Testis (tissue), 2 donors: ENCODE data around the gene LRMDA.

Source experiments
- POLR2A ChIP-seq: fragments of 450-650 bp; IDR thresholded peaks from one replicate; pipeline ENCODE4 v1.6.1; 2017; ENCODE audit warnings: antibody characterized with exemption, mild to moderate bottlenecking, moderate library complexity
- TF ChIP-seq, protein P1 (sequence below), 3 experiments: fragments of 450-650 bp in 2 of 3; fragments of 200-600 bp in 1 of 3; sonication (generic) in 1 of 3; IDR thresholded peaks; one replicate each; pipeline ENCODE4 v1.5.1; 2016 to 2019; ENCODE audit warnings: antibody characterized with exemption in 3 of 3, mild to moderate bottlenecking in 2 of 3, moderate library complexity in 1 of 3

DNA sequence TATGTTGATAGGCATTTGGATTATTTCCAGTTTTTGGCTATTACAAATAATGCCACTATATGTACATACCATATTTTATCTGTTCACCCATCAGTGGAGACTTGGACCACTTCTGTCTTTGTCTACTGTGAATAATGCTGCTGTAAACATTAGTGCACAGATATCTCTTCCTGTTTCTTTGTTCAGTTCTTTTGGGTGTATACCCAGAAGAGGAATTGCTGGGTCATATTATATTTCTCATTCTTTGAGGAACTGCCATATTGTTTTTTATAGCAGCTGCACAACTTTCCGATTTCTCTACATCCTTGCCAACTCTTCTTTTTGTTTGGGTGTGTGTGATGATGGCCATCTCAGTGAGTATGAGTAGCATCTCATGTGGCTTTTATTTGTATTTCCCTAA lies 218.0 kb downstream of the LRMDA start:
- no peak for TF ChIP-seq POLR2A
- TF ChIP-seq, protein P1, sequence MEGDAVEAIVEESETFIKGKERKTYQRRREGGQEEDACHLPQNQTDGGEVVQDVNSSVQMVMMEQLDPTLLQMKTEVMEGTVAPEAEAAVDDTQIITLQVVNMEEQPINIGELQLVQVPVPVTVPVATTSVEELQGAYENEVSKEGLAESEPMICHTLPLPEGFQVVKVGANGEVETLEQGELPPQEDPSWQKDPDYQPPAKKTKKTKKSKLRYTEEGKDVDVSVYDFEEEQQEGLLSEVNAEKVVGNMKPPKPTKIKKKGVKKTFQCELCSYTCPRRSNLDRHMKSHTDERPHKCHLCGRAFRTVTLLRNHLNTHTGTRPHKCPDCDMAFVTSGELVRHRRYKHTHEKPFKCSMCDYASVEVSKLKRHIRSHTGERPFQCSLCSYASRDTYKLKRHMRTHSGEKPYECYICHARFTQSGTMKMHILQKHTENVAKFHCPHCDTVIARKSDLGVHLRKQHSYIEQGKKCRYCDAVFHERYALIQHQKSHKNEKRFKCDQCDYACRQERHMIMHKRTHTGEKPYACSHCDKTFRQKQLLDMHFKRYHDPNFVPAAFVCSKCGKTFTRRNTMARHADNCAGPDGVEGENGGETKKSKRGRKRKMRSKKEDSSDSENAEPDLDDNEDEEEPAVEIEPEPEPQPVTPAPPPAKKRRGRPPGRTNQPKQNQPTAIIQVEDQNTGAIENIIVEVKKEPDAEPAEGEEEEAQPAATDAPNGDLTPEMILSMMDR (IDR thresholded peaks at IDR 0.05): no peak
